CD4-positive, alpha-beta T cell (primary cell): ENCODE results near the gene ULK4. TPM values are rescaled to one million over a fixed set of nuclear protein-coding genes. Genes with fewer than 3 reads are reported as not detected.

Experiments used
- ATAC-seq: fragments of 200-7000 bp; cut with Tn5 transposase; one replicate; pipeline ENCODE4 v1.10.0; 2022; ENCODE audit warnings: mild to moderate bottlenecking; ENCODE audit not compliant: poor library complexity
- CTCF ChIA-PET: fragments of 350-600 bp; sonication (Branson Sonifier 250); formaldehyde crosslinking; loops from one replicate; lab custom pipeline; 2021; ENCODE audit warnings: antibody characterized with exemption, inconsistent platforms; lab: Charles Lee
- POLR2A ChIA-PET: fragments of 350-600 bp; sonication (Branson Sonifier 250); formaldehyde crosslinking; loops from one replicate; lab custom pipeline; 2021; ENCODE audit warnings: antibody characterized with exemption, inconsistent platforms; lab: Charles Lee
- DNase-seq, 14 experiments: peaks; one replicate each; pipeline ENCODE4 v3.0.0-alpha.2; 2013 to 2020; ENCODE audit warnings: mixed read lengths in 2 of 14
- H3K27ac ChIP-seq, 2 donors: one replicate each; pipeline versions ENCODE4 v1.5.1 to v1.7.0; 2013; ENCODE audit warnings: low read length in 2 of 2, low read depth in 1 of 2, mild to moderate bottlenecking in 1 of 2
- H3K27me3 ChIP-seq, 2 experiments: 1 replicate in 1 of 2; 2 replicates in 1 of 2; pipeline versions ENCODE4 v1.6.1 to v1.7.0; 2013; ENCODE audit warnings: low read length in 2 of 2, control low read depth in 1 of 2, mild to moderate bottlenecking in 1 of 2, moderate library complexity in 1 of 2; ENCODE audit not compliant: insufficient read depth in 2 of 2, control insufficient read depth in 1 of 2
- H3K36me3 ChIP-seq: one replicate; pipeline ENCODE4 v1.6.1; 2013; ENCODE audit warnings: low read length, control low read depth; ENCODE audit not compliant: insufficient read depth
- H3K4me1 ChIP-seq: one replicate; pipeline ENCODE4 v1.6.1; 2013; ENCODE audit warnings: low read length, control low read depth; ENCODE audit not compliant: insufficient read depth
- H3K4me3 ChIP-seq: one replicate; pipeline ENCODE4 v1.5.1; 2013; ENCODE audit warnings: mild to moderate bottlenecking, low read length, moderate library complexity
- H3K9me3 ChIP-seq, 2 experiments: 1 replicate in 1 of 2; 2 replicates in 1 of 2; pipeline versions ENCODE4 v1.6.1 to v1.7.0; 2013; ENCODE audit warnings: low read length in 2 of 2, mild to moderate bottlenecking in 2 of 2, control low read depth in 1 of 2, moderate library complexity in 1 of 2; ENCODE audit not compliant: control insufficient read depth in 1 of 2, insufficient read depth in 1 of 2
- H3K27ac Mint-ChIP-seq: one replicate; pipeline ENCODE4 v1.8.0; 2020; ENCODE audit warnings: mixed read lengths
- H3K27me3 Mint-ChIP-seq: one replicate; pipeline ENCODE4 v1.8.0; 2021; ENCODE audit warnings: mixed read lengths
- H3K36me3 Mint-ChIP-seq: one replicate; pipeline ENCODE4 v1.8.0; 2021; ENCODE audit warnings: low read depth, mixed read lengths
- H3K4me1 Mint-ChIP-seq: one replicate; pipeline ENCODE4 v1.8.0; 2021; ENCODE audit warnings: low read depth, mixed read lengths
- H3K4me3 Mint-ChIP-seq: one replicate; pipeline ENCODE4 v1.8.0; 2020; ENCODE audit warnings: mild to moderate bottlenecking, mixed read lengths
- H3K9me3 Mint-ChIP-seq: one replicate; pipeline ENCODE4 v1.8.0; 2020; ENCODE audit warnings: mixed read lengths
- intact Hi-C, 2 experiments: fragments of 100-400 bp; cut with DNase I in 1 of 2; cut with micrococcal nuclease in 1 of 2; formaldehyde crosslinking; loops; one replicate each; pipeline versions ENCODE4 v1.15.1 to v1.9.0; 2023 to 2025; cut with DNase I, micrococcal nuclease
- total RNA-seq, 174 experiments: library from RNA in 2 of 174; stranded (reverse) in 2 of 174; gene quantifications; one replicate each; pipeline ENCODE4 v1.2.3 and lab custom pipeline; 2021 to 2026
- TF ChIP-seq, protein P1 (sequence below): fragments of 200-600 bp; IDR thresholded peaks from one replicate; pipeline ENCODE4 v1.8.0; 2022; ENCODE audit warnings: antibody characterized with exemption, mild to moderate bottlenecking

Gene ULK4
- total RNA-seq, 2 experiments from 2014 or later, result 23.8 to 28.6 TPM

GRCh38 chr3:41653571-41654239 is 308.2 kb downstream of the ULK4 start:
- H3K4me3 ChIP-seq, result no peak overlapping the region
- no peaks in the 10 kb centered on the region for H3K4me1 Mint-ChIP-seq
- H3K27me3 ChIP-seq, result no peaks in the 10 kb centered on the region
- DNase-seq, result no peak
- TF ChIP-seq, protein P1, sequence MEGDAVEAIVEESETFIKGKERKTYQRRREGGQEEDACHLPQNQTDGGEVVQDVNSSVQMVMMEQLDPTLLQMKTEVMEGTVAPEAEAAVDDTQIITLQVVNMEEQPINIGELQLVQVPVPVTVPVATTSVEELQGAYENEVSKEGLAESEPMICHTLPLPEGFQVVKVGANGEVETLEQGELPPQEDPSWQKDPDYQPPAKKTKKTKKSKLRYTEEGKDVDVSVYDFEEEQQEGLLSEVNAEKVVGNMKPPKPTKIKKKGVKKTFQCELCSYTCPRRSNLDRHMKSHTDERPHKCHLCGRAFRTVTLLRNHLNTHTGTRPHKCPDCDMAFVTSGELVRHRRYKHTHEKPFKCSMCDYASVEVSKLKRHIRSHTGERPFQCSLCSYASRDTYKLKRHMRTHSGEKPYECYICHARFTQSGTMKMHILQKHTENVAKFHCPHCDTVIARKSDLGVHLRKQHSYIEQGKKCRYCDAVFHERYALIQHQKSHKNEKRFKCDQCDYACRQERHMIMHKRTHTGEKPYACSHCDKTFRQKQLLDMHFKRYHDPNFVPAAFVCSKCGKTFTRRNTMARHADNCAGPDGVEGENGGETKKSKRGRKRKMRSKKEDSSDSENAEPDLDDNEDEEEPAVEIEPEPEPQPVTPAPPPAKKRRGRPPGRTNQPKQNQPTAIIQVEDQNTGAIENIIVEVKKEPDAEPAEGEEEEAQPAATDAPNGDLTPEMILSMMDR, result no peak
- H3K9me3 ChIP-seq, result peaks cover 0 to 17% of the 10 kb centered on the region in 2 experiments
- H3K9me3 Mint-ChIP-seq, result no peaks in the 10 kb centered on the region
- intact Hi-C loops, result no loop called here
- H3K27ac ChIP-seq, result no peak overlapping the region
- peaks cover 36% of the 10 kb centered on the region for H3K36me3 Mint-ChIP-seq
- no peaks in the 10 kb centered on the region for H3K4me1 ChIP-seq
- CTCF ChIA-PET, result no interaction called here
- no peak overlapping the region for H3K27ac Mint-ChIP-seq
- ATAC-seq, result no peak
- no peaks in the 10 kb centered on the region for H3K27me3 Mint-ChIP-seq
- POLR2A ChIA-PET, result no interaction called here
- H3K4me3 Mint-ChIP-seq, result no peak overlapping the region
- no peaks in the 10 kb centered on the region for H3K36me3 ChIP-seq

DNA sequence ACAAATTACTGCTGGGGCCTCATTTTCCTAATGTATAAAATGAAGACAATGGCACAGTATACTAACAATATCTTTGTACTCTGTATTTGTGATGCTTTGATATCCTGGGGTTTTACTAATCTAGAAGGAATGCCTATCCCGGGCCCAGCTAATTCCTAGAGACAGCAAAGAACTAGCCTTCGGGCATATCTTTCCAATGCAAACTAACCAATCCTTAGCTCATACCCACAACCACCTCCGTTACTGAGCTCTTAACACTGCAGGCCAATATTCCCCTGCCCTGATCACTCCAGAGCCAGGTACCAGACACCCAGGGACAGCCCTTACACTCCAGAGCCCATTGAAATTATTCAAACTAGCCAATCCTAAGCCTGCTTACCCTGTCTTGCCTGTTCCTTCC is 309.0 kb downstream of the ULK4 start:
- H3K36me3 ChIP-seq, result no peaks in the 10 kb centered on the region
- H3K4me3 ChIP-seq, result no peak overlapping the region
- H3K27ac Mint-ChIP-seq, result no peak overlapping the region
- no peaks in the 10 kb centered on the region for H3K27me3 ChIP-seq
- H3K36me3 Mint-ChIP-seq, result peaks cover 37% of the 10 kb centered on the region
- TF ChIP-seq, protein P1, result no peak
- no peaks in the 10 kb centered on the region for H3K4me1 Mint-ChIP-seq
- H3K9me3 ChIP-seq, result peaks cover 0 to 22% of the 10 kb centered on the region in 2 experiments
- POLR2A ChIA-PET, result no interaction called here
- ATAC-seq, result no peak
- CTCF ChIA-PET, result no interaction called here
- no peaks in the 10 kb centered on the region for H3K4me1 ChIP-seq
- H3K4me3 Mint-ChIP-seq, result no peak overlapping the region
- no peaks in the 10 kb centered on the region for H3K9me3 Mint-ChIP-seq
- intact Hi-C loops, result no loop called here
- DNase-seq, result no peak
- H3K27me3 Mint-ChIP-seq, result no peaks in the 10 kb centered on the region
- no peak overlapping the region for H3K27ac ChIP-seq

GRCh38 chr3:41652506-41652905 is 309.4 kb downstream of the ULK4 start:
- Histone ChIP-seq H3K4me3 (no peak overlapping the region), H3K9me3 (peaks cover 0 to 26% of the 10 kb centered on the region in 2 experiments), H3K36me3 (no peaks in the 10 kb centered on the region), H3K27ac (no peak overlapping the region), H3K27me3 (no peaks in the 10 kb centered on the region), H3K4me1 (no peaks in the 10 kb centered on the region)
- CTCF ChIA-PET, result no interaction called here
- ATAC-seq (no peak), DNase-seq (no peak)
- intact Hi-C loops, result no loop called here
- Mint-ChIP-seq H3K27me3 (no peaks in the 10 kb centered on the region), H3K9me3 (no peaks in the 10 kb centered on the region), H3K27ac (no peak overlapping the region), H3K4me1 (no peaks in the 10 kb centered on the region), H3K36me3 (peaks cover 35% of the 10 kb centered on the region), H3K4me3 (no peak overlapping the region)
- POLR2A ChIA-PET, result no interaction called here
- TF ChIP-seq, protein P1, result no peak
